GM20000 (cell line): ENCODE measurements around the gene PARVA.
A peak's percentile ranks its signal among the peaks of the same experiment; 100 is the strongest.

Experiments
- DNase-seq: peaks from one replicate; pipeline ENCODE4 v3.0.0; 2012; ENCODE audit warnings: low spot score
- TF ChIP-seq, protein P1 (sequence below): IDR thresholded peaks from 2 replicates; pipeline ENCODE4 v1.5.1; 2012; ENCODE audit warnings: mild to moderate bottlenecking, control low read depth; ENCODE audit errors: extremely low read depth, missing control alignments

The PARVA gene, protein sequence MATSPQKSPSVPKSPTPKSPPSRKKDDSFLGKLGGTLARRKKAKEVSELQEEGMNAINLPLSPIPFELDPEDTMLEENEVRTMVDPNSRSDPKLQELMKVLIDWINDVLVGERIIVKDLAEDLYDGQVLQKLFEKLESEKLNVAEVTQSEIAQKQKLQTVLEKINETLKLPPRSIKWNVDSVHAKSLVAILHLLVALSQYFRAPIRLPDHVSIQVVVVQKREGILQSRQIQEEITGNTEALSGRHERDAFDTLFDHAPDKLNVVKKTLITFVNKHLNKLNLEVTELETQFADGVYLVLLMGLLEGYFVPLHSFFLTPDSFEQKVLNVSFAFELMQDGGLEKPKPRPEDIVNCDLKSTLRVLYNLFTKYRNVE

DNA sequence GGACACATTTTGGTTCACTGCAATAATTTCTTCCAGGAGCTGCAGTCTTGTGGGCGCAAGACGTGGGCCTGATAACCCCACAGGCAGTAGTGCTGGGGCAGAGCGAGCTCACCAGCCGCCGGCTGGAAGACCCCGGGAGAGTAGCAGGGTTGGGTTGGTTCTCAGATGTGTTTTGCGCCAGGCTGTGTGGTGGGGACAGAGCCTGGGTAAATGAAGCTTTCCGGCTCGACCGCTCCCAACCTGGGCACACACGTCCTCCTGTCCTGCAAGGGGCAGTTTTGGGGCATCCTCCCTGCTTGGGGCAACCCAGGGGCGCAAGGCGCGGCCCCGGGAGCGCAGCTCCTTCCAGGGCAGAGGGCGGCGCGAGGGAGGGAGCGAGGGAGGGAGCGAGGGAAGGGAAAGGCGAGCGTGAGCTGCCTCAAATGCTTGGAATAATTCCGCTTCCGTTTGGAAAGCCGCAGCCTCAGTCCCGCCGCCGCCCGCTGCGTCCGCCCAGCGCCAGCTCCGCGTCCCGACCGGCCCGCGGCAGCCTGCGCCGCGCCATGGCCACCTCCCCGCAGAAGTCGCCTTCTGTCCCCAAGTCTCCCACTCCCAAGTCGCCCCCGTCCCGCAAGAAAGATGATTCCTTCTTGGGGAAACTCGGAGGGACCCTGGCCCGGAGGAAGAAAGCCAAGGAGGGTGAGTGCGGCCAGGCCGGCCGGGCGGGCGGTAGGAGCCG is at the start of gene PARVA:
Gene PARVA, plus strand, starts transcription at position 466 of the 718 bp plus-strand sequence. Its CDS starts 77 bp downstream, at position 543.
- TF ChIP-seq, protein P1, sequence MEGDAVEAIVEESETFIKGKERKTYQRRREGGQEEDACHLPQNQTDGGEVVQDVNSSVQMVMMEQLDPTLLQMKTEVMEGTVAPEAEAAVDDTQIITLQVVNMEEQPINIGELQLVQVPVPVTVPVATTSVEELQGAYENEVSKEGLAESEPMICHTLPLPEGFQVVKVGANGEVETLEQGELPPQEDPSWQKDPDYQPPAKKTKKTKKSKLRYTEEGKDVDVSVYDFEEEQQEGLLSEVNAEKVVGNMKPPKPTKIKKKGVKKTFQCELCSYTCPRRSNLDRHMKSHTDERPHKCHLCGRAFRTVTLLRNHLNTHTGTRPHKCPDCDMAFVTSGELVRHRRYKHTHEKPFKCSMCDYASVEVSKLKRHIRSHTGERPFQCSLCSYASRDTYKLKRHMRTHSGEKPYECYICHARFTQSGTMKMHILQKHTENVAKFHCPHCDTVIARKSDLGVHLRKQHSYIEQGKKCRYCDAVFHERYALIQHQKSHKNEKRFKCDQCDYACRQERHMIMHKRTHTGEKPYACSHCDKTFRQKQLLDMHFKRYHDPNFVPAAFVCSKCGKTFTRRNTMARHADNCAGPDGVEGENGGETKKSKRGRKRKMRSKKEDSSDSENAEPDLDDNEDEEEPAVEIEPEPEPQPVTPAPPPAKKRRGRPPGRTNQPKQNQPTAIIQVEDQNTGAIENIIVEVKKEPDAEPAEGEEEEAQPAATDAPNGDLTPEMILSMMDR, result no peak
- DNase-seq, result no peak

DNA sequence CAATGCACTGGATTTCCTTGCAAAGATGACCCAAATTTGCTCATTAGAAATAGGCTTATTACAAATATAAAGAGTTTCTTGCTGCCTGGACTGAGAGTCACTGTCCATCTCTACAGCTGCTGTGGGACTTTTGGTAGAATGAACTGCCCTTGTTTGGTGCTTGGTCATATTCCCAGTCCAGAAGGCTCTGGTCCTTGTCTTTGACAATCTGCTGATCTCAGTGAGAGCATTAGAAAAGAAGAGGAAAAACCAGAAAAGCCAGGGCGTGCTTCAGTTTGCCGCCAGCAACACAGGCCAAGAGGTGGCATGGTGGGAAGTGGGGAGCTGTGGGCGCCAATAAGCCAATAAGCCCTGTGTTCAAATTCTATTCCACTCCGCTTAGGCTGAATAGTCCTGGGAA is 48.2 kb upstream of the PARVA start:
- DNase-seq, result no peak
- TF ChIP-seq, protein P1, result no peak

DNA sequence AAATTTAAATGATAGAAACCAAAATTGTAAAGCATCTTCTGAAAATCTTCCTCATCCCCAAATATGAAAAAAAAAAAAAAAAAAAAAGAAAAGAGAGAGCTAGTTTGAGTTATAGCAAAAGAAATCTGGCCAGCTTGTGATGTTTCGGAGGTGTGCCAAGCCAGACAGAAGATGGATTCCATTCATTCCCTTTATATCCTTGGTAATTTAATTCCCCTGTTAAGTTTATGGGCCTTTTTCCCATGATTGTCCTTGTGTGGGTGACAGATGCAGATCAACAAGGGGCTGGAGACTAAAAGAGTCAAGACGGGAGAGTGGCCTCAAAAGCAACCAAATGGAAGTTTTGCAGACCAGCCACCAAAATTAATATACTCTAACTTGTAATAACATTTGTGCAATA is 47.6 kb upstream of the PARVA start:
- TF ChIP-seq, protein P1, result no peak
- no peak for DNase-seq

DNA sequence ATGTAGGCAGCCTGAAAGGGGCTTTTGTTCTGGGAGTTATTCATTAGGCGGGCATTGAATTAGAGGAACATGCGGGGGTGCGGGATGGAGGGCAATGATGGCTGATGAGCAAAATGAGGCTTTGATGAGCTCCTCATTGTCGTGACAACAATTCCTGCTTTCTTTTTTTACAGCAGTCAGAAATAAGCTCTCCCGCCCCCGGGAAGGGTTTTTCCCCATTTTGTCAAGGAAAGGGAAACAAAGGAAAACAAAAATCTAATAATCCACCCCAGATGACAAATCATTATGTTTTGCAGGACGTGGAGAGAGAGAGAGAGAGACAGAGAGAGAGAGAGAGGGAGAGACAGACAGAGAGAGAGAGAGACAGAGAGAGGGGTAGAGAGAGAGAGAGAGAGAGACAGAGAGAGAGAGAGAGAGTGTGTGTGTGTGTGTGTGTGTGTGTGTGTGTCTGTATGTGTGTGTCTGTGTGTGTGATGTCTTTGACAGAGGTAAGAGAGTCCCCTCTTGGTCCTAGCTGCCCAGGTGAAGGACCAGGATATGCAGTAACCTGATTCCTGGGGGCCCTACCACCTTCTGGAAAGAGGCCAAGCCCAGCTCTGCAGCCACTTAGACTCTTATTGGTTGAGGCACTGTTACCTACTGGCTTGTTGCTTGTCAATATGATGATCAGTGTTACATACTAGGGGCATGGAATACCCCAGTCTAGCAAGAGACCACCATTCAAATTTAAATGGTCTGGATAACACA is 46.7 kb upstream of the PARVA start:
- TF ChIP-seq, protein P1, result no peak
- no peak for DNase-seq

DNA sequence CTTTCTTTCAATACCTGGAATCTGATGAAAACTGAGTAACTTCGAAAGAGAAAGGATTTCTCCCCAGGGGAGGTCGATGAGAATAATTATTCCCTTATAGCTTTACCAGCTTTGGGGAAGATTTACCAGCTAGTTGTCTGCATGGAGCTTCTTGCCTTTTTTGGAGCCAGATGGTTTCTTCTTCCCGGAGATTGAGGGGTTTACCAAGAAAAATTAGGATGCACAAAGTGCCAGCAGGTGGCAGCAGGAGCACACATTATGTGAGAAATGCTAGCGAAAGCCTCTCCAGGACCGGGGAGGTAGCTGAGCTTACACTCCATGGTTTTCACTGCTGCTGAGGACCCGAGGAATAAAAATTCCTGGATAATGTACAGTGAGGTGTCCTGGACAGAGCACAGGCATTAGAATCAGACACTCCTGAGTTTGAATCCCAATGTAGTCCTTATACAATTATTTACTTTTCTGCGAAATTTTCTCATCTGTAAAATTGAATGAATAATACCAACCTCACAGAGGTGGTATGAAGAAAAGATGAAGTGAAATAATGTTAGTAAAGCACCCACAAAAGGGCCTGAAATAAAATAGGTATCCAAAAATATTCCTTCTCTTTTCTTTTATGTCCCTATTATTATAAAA is 46.0 kb upstream of the PARVA start:
- peak; percentile 44 for DNase-seq
- TF ChIP-seq, protein P1, result peak; percentile 49

DNA sequence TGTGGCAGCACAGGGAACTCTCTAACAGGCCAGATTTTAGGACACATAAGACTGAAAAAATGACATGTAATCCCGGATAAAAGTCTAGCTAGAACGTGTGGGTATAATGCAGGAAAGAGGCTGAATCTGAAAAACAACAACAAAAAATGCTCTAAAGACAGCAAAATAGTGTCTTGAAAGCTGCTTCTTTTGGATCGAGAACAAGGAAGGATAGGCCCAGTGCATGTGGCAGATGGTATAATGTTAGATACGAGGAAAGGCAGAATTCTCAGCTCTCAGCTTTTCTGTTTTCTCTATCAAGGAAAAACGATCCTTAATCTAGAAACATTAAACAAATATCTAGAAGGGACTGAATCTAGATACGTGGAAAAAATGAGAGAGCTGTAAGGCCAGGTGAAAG is 33.8 kb upstream of the PARVA start:
- TF ChIP-seq, protein P1, result no peak
- no peak for DNase-seq
